ENCODE measurements around the gene IL17D.

DNA sequence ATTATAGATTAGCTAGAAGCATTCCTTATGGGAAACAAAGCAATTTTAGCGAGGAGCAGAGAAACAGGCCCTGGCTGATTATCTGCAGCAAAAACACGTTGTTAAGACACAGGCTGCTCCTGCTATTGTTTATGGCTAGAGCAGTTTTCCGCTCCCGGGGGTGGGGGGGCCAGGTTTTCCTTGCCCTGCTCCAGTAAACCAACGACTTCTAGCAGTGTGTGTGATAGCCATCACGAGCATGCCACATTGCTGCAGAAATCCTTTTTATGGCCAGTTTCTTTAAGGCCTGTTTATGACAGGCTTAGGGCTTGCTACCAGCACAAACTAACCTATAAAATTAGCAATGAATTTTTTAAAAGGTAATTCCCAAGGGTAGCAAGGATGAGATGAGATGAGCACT is 18.4 kb upstream of the IL17D start:
- TF ChIP-seq EP300 (IDR thresholded peaks at IDR 0.05; ENCODE audit: low read depth) (no peak), POLR2AphosphoS5 (IDR thresholded peaks at IDR 0.05) (no peak)
- TF ChIP-seq, protein P1, sequence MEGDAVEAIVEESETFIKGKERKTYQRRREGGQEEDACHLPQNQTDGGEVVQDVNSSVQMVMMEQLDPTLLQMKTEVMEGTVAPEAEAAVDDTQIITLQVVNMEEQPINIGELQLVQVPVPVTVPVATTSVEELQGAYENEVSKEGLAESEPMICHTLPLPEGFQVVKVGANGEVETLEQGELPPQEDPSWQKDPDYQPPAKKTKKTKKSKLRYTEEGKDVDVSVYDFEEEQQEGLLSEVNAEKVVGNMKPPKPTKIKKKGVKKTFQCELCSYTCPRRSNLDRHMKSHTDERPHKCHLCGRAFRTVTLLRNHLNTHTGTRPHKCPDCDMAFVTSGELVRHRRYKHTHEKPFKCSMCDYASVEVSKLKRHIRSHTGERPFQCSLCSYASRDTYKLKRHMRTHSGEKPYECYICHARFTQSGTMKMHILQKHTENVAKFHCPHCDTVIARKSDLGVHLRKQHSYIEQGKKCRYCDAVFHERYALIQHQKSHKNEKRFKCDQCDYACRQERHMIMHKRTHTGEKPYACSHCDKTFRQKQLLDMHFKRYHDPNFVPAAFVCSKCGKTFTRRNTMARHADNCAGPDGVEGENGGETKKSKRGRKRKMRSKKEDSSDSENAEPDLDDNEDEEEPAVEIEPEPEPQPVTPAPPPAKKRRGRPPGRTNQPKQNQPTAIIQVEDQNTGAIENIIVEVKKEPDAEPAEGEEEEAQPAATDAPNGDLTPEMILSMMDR (IDR thresholded peaks at IDR 0.05), result no peak

Data from transverse colon (tissue), 4 donors.